ENCODE measurements around the gene GNA14. TPM values are rescaled to one million over a fixed set of nuclear protein-coding genes. Genes with fewer than 3 reads are reported as not detected.

The GNA14 gene
- polyA plus RNA-seq, 2 of the 4 experiments (the other 2 are of a cell fraction), result 0.04 to 0.06 TPM

DNA sequence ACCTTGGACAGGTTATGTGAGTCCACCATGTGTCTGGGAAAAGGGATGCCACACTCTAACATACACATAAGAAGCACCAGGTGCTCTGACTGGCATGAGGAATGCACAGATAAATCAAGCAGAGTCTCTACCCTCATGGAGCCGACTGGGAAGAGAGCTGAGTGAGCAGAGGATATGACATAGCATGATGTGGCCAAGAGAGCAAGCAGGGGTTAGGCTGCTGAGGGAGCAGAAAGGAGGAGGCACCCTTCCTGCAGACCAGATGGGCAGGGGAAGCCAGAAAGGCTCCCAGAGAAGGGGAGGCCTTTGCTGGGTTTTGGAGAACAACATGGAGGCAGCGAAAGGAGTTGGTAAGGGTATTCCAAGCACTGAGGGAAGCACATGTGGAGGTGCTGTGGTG is 223.1 kb downstream of the GNA14 start:
- Histone ChIP-seq H3K4me1 (no peaks in the 10 kb centered on the region), H3K4me3 (no peak overlapping the region), H3K4me2 (no peak overlapping the region), H3K9me3 (no peaks in the 10 kb centered on the region), H3K27ac (no peak overlapping the region)
- ChIA-PET POLR2A (no interaction called here), CTCF (interaction anchor here (4.7 kb wide), 1 partner anchor 9 kb away, joined by 36 read pairs; no protein-coding TSS in a partner anchor)
- TF ChIP-seq, protein P1, sequence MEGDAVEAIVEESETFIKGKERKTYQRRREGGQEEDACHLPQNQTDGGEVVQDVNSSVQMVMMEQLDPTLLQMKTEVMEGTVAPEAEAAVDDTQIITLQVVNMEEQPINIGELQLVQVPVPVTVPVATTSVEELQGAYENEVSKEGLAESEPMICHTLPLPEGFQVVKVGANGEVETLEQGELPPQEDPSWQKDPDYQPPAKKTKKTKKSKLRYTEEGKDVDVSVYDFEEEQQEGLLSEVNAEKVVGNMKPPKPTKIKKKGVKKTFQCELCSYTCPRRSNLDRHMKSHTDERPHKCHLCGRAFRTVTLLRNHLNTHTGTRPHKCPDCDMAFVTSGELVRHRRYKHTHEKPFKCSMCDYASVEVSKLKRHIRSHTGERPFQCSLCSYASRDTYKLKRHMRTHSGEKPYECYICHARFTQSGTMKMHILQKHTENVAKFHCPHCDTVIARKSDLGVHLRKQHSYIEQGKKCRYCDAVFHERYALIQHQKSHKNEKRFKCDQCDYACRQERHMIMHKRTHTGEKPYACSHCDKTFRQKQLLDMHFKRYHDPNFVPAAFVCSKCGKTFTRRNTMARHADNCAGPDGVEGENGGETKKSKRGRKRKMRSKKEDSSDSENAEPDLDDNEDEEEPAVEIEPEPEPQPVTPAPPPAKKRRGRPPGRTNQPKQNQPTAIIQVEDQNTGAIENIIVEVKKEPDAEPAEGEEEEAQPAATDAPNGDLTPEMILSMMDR (IDR thresholded peaks at IDR 0.05), result no peak
- TF ChIP-seq GATA3 (IDR thresholded peaks at IDR 0.05; ENCODE audit: borderline replicate concordance) (no peak), ZC3H11A (IDR thresholded peaks at IDR 0.05) (no peak)
- DNase-seq (ENCODE audit: low read depth in 1 of 2, low spot score in 1 of 2) (no peak), FAIRE-seq (no peak), ATAC-seq (no peak)
- 65% methylated on average over 2 of the region's 2 CpGs for WGBS (ENCODE audit: missing lambda C conversion rate)

DNA sequence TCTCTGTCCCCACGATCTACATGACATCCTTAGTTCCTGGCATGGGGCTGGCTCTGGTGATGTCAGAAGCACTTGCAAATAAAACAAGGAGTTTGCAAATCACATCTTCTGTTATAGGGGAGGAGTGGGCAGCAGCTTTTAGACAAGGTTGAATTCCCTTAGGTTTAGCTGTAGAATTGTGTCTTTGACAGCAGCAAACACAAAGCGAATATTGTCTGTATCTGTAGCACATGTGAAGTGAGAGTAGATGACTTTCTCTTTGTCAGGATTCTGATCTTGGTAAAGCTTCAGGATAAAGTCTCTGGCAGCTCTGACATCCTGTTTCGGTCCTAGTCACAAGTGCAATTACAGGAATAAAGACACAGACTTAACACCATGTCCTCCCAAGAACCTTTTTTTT is 224.3 kb downstream of the GNA14 start:
- H3K4me2 ChIP-seq, result no peak overlapping the region
- DNase-seq (ENCODE audit: low read depth in 1 of 2, low spot score in 1 of 2) (no peak), ATAC-seq (no peak), FAIRE-seq (no peak)
- H3K4me1 ChIP-seq, result no peaks in the 10 kb centered on the region
- H3K9me3 ChIP-seq, result no peaks in the 10 kb centered on the region
- TF ChIP-seq HOXB13 (CRISPR knock-in tag; IDR thresholded peaks at IDR 0.05; ENCODE audit: low read depth) (no peak), HDAC2 (IDR thresholded peaks at IDR 0.05) (no peak), MAFK (IDR thresholded peaks at IDR 0.05; ENCODE audit: partially characterized antibody) (no peak), PHF8 (IDR thresholded peaks at IDR 0.05; ENCODE audit: borderline replicate concordance, low read depth) (no peak), KDM5A (IDR thresholded peaks at IDR 0.05) (no peak), RNF2 (IDR thresholded peaks at IDR 0.05; ENCODE audit: borderline replicate concordance, low read depth) (no peak), ZSCAN20 (CRISPR knock-in tag; IDR thresholded peaks at IDR 0.05) (no peak)
- TF ChIP-seq, protein P1 (IDR thresholded peaks at IDR 0.05), result no peak
- TF ChIP-seq, protein P2, sequence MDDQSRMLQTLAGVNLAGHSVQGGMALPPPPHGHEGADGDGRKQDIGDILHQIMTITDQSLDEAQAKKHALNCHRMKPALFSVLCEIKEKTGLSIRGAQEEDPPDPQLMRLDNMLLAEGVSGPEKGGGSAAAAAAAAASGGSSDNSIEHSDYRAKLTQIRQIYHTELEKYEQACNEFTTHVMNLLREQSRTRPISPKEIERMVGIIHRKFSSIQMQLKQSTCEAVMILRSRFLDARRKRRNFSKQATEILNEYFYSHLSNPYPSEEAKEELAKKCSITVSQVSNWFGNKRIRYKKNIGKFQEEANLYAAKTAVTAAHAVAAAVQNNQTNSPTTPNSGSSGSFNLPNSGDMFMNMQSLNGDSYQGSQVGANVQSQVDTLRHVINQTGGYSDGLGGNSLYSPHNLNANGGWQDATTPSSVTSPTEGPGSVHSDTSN (IDR thresholded peaks at IDR 0.05), result no peak
- 85% methylated on average over 3 of the region's 3 CpGs for WGBS (ENCODE audit: missing lambda C conversion rate)
- H3K4me3 ChIP-seq, result no peak overlapping the region
- H3K27ac ChIP-seq, result no peak overlapping the region
- ChIA-PET CTCF (interaction anchor here (0.8 to 4.7 kb wide), 3 partner anchors 10 to 64 kb away, joined by 3 to 36 read pairs (median 3); no protein-coding TSS in a partner anchor), POLR2A (no interaction called here)

DNA sequence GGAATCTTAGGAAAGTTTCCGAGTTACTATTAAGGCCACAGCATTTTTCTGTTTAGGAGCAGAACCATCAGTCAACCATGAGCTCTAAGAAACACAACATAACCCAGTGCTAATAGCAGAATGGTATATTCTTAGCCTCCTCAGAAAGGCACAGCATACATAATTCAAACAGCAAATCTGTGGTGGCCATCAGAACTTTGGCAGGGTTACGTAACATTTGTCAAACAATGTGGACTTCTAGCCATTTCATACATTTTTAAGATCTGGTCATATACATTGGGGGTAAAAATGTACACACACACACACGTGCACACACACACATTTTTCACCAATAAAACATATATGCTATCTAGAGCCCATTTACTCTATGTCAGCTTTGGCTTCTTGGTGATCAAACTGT is 225.2 kb downstream of the GNA14 start:
- H3K4me1 ChIP-seq, result peaks cover 2% of the 10 kb centered on the region; the same call in 2 of the 3 replicates
- no peak overlapping the region for H3K4me3 ChIP-seq
- DNase-seq (ENCODE audit: low read depth in 1 of 2, low spot score in 1 of 2), result no peak
- no peak for ATAC-seq
- WGBS (ENCODE audit: missing lambda C conversion rate), result 97% methylated on average over 3 of the region's 3 CpGs
- no peak for FAIRE-seq
- ChIA-PET POLR2A (no interaction called here), CTCF (interaction anchor here (0.6 to 4.7 kb wide), 3 partner anchors 11 to 680 kb away, joined by 3 to 36 read pairs (median 3); no protein-coding TSS in a partner anchor)
- no peaks in the 10 kb centered on the region for H3K9me3 ChIP-seq
- no peak for TF ChIP-seq HOXB13 (CRISPR knock-in tag; IDR thresholded peaks at IDR 0.05; ENCODE audit: low read depth)
- TF ChIP-seq JUN (IDR thresholded peaks at IDR 0.05), result no peak
- no peak for TF ChIP-seq RFX5 (IDR thresholded peaks at IDR 0.05)
- no peak for TF ChIP-seq ESRRA (IDR thresholded peaks at IDR 0.05; ENCODE audit: borderline replicate concordance, low read length)
- no peak for TF ChIP-seq FOSB (CRISPR knock-in tag; IDR thresholded peaks at IDR 0.05)
- TF ChIP-seq CHD4 (IDR thresholded peaks at IDR 0.05; ENCODE audit: borderline replicate concordance), result no peak
- no peak for TF ChIP-seq KDM5A (IDR thresholded peaks at IDR 0.05)
- no peak for TF ChIP-seq RNF2 (IDR thresholded peaks at IDR 0.05; ENCODE audit: borderline replicate concordance, low read depth)
- TF ChIP-seq GATA3 (IDR thresholded peaks at IDR 0.05; ENCODE audit: borderline replicate concordance), result no peak
- no peak for TF ChIP-seq MAZ (IDR thresholded peaks at IDR 0.05; ENCODE audit: borderline replicate concordance, low read depth, low read length)
- no peak for TF ChIP-seq ZNF302 (CRISPR knock-in tag; IDR thresholded peaks at IDR 0.05)
- no peak overlapping the region for H3K4me2 ChIP-seq
- H3K27ac ChIP-seq, result no peak overlapping the region
